Left lung (tissue), 10 donors: ENCODE data around the gene PLCB3. TPM values are rescaled to one million over a fixed set of nuclear protein-coding genes. Genes with fewer than 3 reads are reported as not detected.

Source experiments
- ATAC-seq: fragments of 200-7000 bp; cut with Tn5 transposase; one replicate; pipeline ENCODE4 v1.9.1; 2020; ENCODE audit warnings: moderate library complexity
- DNase-seq, 4 donors: peaks; one replicate each; pipeline ENCODE4 v3.0.0-alpha.2; 2013 to 2020
- H3K27ac ChIP-seq, 2 donors: fragments of 200-600 bp; sonication (generic) in 1 of 2; one replicate each; pipeline versions ENCODE4 v1.5.0 to v1.8.0; 2020 to 2021
- H3K27me3 ChIP-seq, 2 donors: fragments of 200-600 bp; sonication (generic) in 1 of 2; one replicate each; pipeline versions ENCODE4 v1.5.0 to v1.8.0; 2020 to 2021
- H3K36me3 ChIP-seq, 2 donors: fragments of 200-600 bp; sonication (generic) in 1 of 2; one replicate each; pipeline versions ENCODE4 v1.5.0 to v1.8.0; 2020 to 2021
- H3K4me1 ChIP-seq, 2 donors: fragments of 200-600 bp; one replicate each; pipeline ENCODE4 v1.8.0; 2021
- H3K4me3 ChIP-seq, 2 donors: fragments of 200-600 bp; sonication (generic) in 1 of 2; one replicate each; pipeline versions ENCODE4 v1.5.0 to v1.8.0; 2020 to 2021; ENCODE audit warnings: mild to moderate bottlenecking in 1 of 2
- H3K9me3 ChIP-seq, 2 donors: fragments of 200-600 bp; sonication (generic) in 1 of 2; one replicate each; pipeline versions ENCODE4 v1.5.0 to v1.8.0; 2020 to 2021
- CTCF ChIP-seq, 2 donors: fragments of 200-600 bp; sonication (generic) in 1 of 2; IDR thresholded peaks; one replicate each; pipeline versions ENCODE4 v1.5.0 to v1.8.0; 2021; ENCODE audit warnings: antibody characterized with exemption in 2 of 2
- intact Hi-C, 2 donors: fragments of 100-400 bp; cut with DNase I; formaldehyde crosslinking; loops; one replicate each; pipeline versions ENCODE4 v1.11.2 to v1.14.2; 2022
- polyA plus RNA-seq, 6 donors: library from polyadenylated mRNA; unstranded; fragments of 120-200 nt; gene quantifications; one replicate each; pipeline ENCODE4 v1.2.1, GENCODE V29; 2013; ENCODE audit not compliant: insufficient read length in 6 of 6
- total RNA-seq, 2 donors: library from RNA; stranded (reverse); fragmentation: NEBNext Ultra II Directional; extraction: Animal tissue kit (Norgen Biotek cat#: 25700); gene quantifications; one replicate each; pipeline ENCODE4 v1.2.1, GENCODE V29; 2021
- donor health status: DM: no; HTN: yes; CAD: no.
- donor health status: DM: no; HTN: no; CAD: no.

PLCB3 gene
- total and polyA plus RNA-seq, 8 donors = 18.9 to 42.7 (median 21.9) TPM

GRCh38 chr11:64208086-64208795 is 43.1 kb upstream of the PLCB3 start:
- Histone ChIP-seq H3K9me3 (no peaks in the 10 kb centered on the region), H3K27ac (peak overlapping the region; percentile 81 to 94), H3K4me1 (peaks cover 2 to 69% of the 10 kb centered on the region in 2 donors), H3K4me3 (peak overlapping the region in 1 of 2 donors; percentile 65), H3K27me3 (no peaks in the 10 kb centered on the region), H3K36me3 (peaks cover 7 to 83% of the 10 kb centered on the region in 2 donors)
- intact Hi-C loops = no loop called here
- TF ChIP-seq CTCF (IDR thresholded peaks at IDR 0.05) = no peak
- ATAC-seq = no peak
- peak in 1 of 4 donors; percentile 75 for DNase-seq

- H3K4me3 ChIP-seq = peak overlapping the region in 1 of 2 donors; percentile 65
- ATAC-seq (no peak), DNase-seq (peak in 1 of 4 donors; percentile 78)
- H3K27me3 ChIP-seq = no peaks in the 10 kb centered on the region
- intact Hi-C loops = no loop called here
- TF ChIP-seq CTCF (IDR thresholded peaks at IDR 0.05) = no peak
- peak overlapping the region; percentile 81 to 94 for H3K27ac ChIP-seq
- no peaks in the 10 kb centered on the region for H3K9me3 ChIP-seq
- peaks cover 2 to 66% of the 10 kb centered on the region in 2 donors for H3K4me1 ChIP-seq
- H3K36me3 ChIP-seq = peaks cover 3 to 82% of the 10 kb centered on the region in 2 donors
Measured at GRCh38 chr11:64208796-64209562, 42.4 kb upstream of the PLCB3 start.

GRCh38 chr11:64209563-64209843 is 41.8 kb upstream of the PLCB3 start:
- H3K27ac ChIP-seq = peak overlapping the region in 1 of 2 donors; percentile 94
- H3K27me3 ChIP-seq = no peaks in the 10 kb centered on the region
- intact Hi-C loops = no loop called here
- TF ChIP-seq CTCF (IDR thresholded peaks at IDR 0.05) = no peak
- ATAC-seq = no peak
- DNase-seq = peak in 1 of 4 donors; percentile 81
- H3K9me3 ChIP-seq = no peaks in the 10 kb centered on the region
- peaks cover 2 to 61% of the 10 kb centered on the region in 2 donors for H3K4me1 ChIP-seq
- H3K4me3 ChIP-seq = peak overlapping the region in 1 of 2 donors; percentile 65
- peaks cover 0 to 82% of the 10 kb centered on the region in 2 donors for H3K36me3 ChIP-seq

GRCh38 chr11:64210301-64211020 is 40.9 kb upstream of the PLCB3 start:
- ATAC-seq (no peak), DNase-seq (peak in 1 of 4 donors; percentile 68)
- Histone ChIP-seq H3K36me3 (peaks cover 0 to 83% of the 10 kb centered on the region in 2 donors), H3K4me1 (peaks cover 2 to 51% of the 10 kb centered on the region in 2 donors), H3K27me3 (no peaks in the 10 kb centered on the region), H3K4me3 (no peak overlapping the region), H3K27ac (no peak overlapping the region), H3K9me3 (no peaks in the 10 kb centered on the region)
- intact Hi-C loops = no loop called here
- TF ChIP-seq CTCF (IDR thresholded peaks at IDR 0.05) = no peak
